DLD1 (cell line): ENCODE data around the gene SF1.

Source experiments
- in situ Hi-C: cut with HindIII; loops from 2 replicates; pipeline ENCODE4 v1.10.0; 2017; ENCODE audit warnings: low sequenced_read_pairs

Gene SF1

GRCh38 chr11:64750361-64751054, 27.8 kb downstream of the SF1 start:
- in situ Hi-C loops = no loop called here

DNA sequence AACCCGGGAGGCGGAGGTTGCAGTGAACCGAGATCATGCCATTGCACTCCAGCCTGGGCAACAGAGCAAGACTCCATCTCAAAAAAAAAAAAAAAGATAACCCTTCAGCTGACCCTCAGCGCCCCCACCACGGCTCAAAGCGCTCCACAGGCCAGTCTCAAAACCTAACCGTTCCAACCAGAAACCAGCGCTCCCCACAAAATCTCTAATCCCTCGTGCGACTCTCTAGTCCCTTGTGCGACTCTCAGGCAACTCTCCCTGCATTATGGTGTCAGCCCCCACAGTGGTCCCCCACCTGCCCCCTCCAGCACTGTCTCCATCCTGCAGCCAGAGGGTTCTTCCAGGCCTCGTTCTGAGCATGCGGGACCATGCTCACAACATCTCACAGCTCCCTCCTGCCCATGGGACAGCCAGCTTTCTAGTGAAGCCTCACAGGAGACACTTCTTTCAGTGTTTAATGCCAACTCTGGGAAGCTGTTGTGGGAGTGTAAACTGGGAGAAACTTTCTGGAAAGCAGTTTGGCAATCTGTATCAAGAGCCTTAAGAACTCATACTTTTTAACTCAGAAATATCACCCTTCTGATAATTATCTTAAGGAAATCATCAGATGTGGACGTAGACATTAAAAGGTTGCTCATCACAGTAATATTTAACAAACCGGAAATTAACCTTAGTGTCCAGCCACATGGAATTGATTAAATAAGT, 30.2 kb downstream of the SF1 start:
- in situ Hi-C loops = no loop called here

DNA sequence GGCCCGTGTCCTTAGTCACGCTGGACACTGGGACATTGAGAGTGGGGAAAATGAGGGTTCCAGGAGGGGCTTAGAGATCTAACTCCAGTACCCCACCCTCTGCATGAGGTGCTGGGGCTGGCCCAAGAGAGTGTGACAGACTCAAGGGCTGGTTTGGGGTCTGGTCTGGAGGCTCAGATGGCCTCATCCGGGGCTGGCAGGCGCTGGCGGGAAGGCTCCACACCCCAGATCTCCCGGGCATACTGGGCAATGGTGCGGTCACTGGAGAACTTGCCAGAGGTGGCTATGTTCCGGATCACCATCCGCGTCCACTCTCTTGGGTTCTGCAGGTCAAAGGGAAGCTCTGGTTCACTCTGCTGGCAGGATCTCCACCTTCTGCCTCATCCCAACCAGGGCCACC, 31.9 kb downstream of the SF1 start:
- in situ Hi-C loops = no loop called here

- in situ Hi-C loops = no loop called here
These were observed 32.6 kb downstream of the SF1 start for GRCh38 chr11:64745521-64746328.

DNA sequence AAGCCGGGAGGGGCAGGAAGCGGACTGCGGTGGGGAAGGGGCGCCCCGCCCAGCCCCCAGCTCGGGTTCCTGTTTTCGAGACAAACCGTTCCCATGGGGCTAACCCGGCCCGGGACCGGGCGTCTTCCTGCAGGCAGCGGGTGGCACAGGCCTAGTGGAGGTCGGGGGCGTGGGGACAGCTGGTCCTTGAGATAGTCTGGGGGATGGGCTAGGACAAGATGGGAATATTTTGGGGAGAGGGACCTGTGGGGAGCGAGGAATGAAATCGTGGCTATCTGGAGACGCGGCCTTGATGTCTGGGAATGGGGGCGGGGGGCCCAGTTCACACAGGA, 33.2 kb downstream of the SF1 start:
- in situ Hi-C loops = no loop called here

- in situ Hi-C loops = no loop called here
These were observed 33.7 kb downstream of the SF1 start for GRCh38 chr11:64744544-64745188.

DNA sequence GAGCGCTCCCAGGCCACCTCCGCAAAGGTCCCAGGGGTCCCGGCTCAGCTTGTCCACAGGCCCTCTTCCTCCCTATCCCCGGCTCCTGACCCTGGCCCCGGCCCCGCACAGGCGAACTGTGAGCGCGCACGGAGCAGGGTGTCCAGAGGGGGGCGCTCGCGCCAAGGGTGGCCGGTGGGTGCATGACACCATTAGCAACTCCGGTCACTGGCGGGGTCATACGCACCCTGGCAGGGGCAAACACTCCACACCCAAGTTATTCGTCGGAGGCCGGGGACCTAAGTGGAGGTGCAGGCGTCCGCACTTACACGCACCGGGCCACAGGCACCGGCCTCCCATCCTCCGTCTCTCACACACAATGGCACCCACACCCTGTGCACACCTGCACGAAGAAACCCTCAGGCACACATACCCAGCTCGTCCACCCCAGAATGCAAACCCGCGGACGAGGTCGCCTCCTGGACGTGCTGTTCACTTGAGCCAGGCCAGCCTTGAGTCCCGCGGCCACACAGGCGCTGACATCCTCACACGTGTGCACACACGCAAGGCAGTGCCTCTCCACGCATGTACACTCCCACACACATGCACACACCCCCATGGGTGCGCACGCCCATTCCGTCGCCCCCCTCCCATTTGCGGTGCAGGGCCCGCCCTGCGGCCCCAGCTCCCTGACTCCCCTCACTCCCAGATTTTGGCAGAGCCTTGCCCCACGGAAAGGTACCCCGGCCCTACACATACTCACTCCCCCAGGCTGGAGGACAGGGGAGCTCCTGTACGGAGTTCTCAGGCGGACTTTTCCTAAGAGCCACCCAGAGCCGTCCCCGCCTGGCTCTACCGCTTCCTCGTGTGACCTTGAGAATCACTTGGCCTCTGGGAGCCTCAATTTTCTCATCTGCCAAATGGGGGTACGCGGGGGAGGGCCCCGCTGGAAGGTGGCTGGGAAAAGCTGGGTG, 34.5 kb downstream of the SF1 start, which contains the start of gene RASGRP2:
TSS of gene RASGRP2 (minus strand) at position 552 of the 953 bp plus-strand sequence. CDS start 1,276 bp downstream, outside the sequence.
- in situ Hi-C loops = no loop called here

DNA sequence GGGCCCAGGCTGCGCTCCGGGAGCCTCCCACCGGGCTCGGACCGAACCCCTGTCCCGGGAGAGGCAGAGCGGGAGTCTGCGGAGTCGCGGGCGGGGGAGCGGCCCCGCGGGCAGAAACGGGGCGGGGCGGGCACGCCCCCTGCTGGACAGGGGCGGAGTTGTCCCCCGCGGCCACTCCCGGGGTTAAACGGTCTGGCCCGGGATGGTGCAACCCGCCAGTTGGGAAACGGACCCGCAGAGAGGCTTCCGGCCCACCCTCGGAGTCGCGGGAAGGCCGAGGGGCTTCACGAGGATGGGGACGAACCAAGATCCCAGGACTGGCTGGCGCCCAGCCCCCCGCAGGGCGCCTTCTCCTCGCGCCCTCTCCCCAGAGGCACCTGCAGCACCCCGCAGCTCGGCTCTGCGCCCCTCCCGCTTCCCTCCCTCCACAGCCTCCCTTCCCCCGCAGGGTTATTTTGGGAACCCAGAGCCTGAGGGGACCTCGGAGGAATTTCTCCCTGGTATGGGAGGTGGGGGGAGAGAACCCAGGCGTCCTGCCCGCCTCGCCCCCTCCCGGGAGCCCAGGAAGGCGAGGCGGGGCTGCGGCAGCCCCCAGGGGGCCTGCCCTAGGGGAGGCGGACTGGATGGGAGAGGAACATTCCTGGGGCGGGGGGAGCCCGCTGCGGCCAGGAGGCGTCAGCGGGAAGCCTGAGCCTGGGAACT, 35.3 kb downstream of the SF1 start:
- in situ Hi-C loops = no loop called here

- in situ Hi-C loops = no loop called here
These were observed 36.1 kb downstream of the SF1 start for GRCh38 chr11:64742087-64742888.

DNA sequence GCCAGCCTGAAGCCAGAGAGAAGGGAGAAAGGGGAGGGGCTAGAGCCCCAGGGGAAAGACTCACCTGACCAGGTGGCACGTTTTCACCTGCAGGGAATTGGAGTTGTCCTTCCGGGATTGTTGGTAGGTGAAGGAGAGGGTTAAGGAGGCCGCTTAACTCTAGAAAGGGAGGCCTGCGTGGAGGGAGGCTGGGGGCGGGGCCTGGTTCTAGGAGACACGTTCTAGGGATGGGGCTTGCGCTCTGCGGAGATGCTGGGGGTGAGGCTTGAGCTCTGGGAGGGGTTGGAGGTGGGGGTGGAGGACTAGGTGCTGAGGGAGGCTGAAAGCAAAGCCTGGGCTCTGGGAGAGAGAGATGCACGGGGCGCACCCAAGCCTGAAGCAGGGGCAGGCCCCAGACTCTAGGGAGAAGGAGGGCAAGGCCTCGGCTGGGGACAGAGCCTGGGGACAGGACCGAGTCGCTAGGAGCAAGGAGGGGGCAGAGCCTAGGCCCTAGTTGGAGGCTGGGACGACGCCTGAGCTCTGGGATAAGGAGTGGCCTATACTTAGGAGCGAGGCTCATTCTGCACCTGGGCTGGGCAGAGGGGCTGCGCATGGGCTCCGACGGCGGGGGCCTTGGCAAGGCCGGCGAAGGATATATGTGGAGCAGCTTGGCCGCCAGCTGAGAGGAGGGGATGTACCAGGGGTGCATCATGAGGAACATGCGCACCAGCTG, 36.8 kb downstream of the SF1 start:
- in situ Hi-C loops = no loop called here

- in situ Hi-C loops = no loop called here
These were observed 38.5 kb downstream of the SF1 start for GRCh38 chr11:64739871-64740270.

GRCh38 chr11:64736654-64737053, 41.7 kb downstream of the SF1 start:
- in situ Hi-C loops = no loop called here

DNA sequence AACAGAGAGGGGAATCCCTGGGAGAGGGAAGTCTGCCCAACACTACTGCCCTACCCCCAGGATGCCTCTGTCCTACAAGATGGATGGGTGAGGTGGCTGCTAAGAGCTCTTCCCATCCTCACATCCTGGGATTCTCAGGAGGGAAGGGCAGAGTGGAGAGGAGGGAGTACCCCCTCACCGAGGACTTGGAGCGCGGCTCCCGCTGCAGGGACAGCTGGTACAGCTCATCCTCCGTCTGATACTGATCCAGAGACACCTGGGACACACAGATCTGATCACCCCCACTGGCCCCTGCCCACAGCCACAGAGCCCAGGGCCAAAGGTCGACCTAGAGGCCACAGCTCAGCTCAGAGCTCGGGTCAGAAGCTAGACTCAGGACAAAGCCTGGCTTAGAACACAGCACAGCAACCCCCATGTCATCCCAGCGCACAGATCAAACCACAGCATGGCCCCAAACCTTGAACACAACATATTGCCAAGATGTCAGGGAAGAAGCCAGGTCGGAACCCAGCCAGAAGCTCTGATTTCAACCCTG, 42.5 kb downstream of the SF1 start:
- in situ Hi-C loops = no loop called here

DNA sequence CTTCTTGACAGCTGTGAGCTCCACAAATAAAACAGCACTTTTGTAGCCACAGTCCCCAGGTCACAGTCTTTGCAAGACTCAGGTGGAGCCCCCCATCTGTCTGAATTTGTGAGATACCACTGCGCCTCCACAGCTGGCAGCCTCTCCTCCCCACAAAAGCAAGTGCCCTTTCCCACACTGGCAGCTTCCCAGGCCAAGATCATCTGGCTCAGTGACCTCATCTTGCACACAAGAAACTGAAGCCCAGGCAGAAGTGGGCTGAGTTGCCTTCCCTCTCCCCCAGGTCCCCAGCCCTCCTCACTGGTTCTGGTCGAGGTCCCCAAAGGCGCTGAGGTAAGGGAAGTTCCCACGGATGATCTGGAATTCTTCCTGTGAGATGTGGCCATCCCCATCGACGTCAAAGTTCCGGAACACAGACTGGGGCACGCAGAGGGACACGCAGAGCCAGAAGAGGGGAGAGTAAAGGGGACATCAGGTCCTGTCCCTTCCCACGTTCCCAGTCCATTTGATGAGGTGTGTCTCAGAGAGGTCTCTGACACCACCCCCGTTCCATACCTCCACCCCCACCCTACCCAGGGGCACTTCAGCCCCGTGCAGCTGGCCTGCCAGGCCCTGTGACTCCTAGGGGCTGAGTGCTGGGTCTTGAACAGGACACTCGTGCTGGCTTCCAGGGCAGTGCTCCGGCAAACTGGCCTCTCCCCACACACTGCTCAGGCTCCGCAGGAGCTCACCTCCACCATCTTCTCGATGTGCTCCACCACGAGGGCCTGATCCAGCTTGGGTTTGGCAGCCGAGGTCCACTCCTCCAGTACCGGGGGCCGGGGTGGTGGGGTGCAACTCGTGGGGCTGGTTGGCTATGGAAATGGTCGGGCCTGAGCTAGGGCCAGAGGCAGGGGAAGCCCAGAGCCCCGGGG, 43.3 kb downstream of the SF1 start:
- in situ Hi-C loops = no loop called here

- in situ Hi-C loops = no loop called here
These were observed 46.7 kb downstream of the SF1 start for GRCh38 chr11:64731601-64732000.

- in situ Hi-C loops = no loop called here
These were observed 48.4 kb downstream of the SF1 start for GRCh38 chr11:64729851-64730382.
